DOHH2 (cell line): ENCODE data around the gene JOSD2.
A peak's percentile ranks its signal among the peaks of the same experiment; 100 is the strongest.

Experiments
- H3F3A ChIP-seq: fragments of 200-600 bp; sonication (generic), shearing (Covaris generic); 2 replicates; pipeline ENCODE4 v1.6.0; 2016; ENCODE audit warnings: antibody characterized with exemption, mild to moderate bottlenecking; ENCODE audit not compliant: control insufficient read depth, insufficient read depth
- H3K27ac ChIP-seq: fragments of 200-600 bp; sonication (generic); 2 replicates; pipeline ENCODE4 v1.5.1; 2014; ENCODE audit warnings: low read depth, mild to moderate bottlenecking, low read length, moderate library complexity
- H3K27me3 ChIP-seq: fragments of 200-600 bp; sonication (generic); 2 replicates; pipeline ENCODE4 v1.6.1; 2014; ENCODE audit warnings: mild to moderate bottlenecking, low read length, mixed read lengths; ENCODE audit not compliant: control insufficient read depth
- H3K36me3 ChIP-seq: fragments of 200-600 bp; sonication (generic); 2 replicates; pipeline ENCODE4 v1.6.1; 2014; ENCODE audit warnings: mild to moderate bottlenecking, low read length, moderate library complexity, mixed read lengths; ENCODE audit not compliant: control insufficient read depth
- H3K4me1 ChIP-seq: fragments of 200-600 bp; sonication (generic); 2 replicates; pipeline ENCODE4 v1.6.1; 2014; ENCODE audit warnings: mild to moderate bottlenecking, low read length, mixed read lengths; ENCODE audit not compliant: control insufficient read depth
- H3K4me2 ChIP-seq: fragments of 200-600 bp; sonication (generic); 2 replicates; pipeline ENCODE4 v1.6.0; 2014; ENCODE audit warnings: mild to moderate bottlenecking, low read length, moderate library complexity
- H3K4me3 ChIP-seq: fragments of 200-600 bp; sonication (generic); 2 replicates; pipeline ENCODE4 v1.5.1; 2014; ENCODE audit warnings: mild to moderate bottlenecking, low read length, mixed read lengths
- H3K79me2 ChIP-seq: fragments of 200-600 bp; sonication (generic); 2 replicates; pipeline ENCODE4 v1.6.1; 2014; ENCODE audit warnings: mild to moderate bottlenecking, low read length, mixed read lengths; ENCODE audit not compliant: control insufficient read depth
- H3K9me2 ChIP-seq: fragments of 200-600 bp; sonication (generic); replicated peaks from 2 replicates; pipeline ENCODE4 v1.6.1; 2014; ENCODE audit warnings: mild to moderate bottlenecking, low read length, mixed read lengths; ENCODE audit not compliant: control insufficient read depth
- H3K9me3 ChIP-seq: fragments of 200-600 bp; sonication (generic); 2 replicates; pipeline ENCODE4 v1.6.1; 2014; ENCODE audit warnings: antibody characterized with exemption, low read length, mixed read lengths; ENCODE audit not compliant: control insufficient read depth, insufficient read depth
- H4K20me1 ChIP-seq: fragments of 200-600 bp; sonication (generic); 2 replicates; pipeline ENCODE4 v1.6.0; 2014; ENCODE audit warnings: low read depth, mild to moderate bottlenecking, antibody characterized with exemption, low read length, moderate library complexity; ENCODE audit not compliant: control insufficient read depth, insufficient read depth
- EZH2phosphoT487 ChIP-seq: fragments of 200-600 bp; sonication (generic); IDR thresholded peaks from 2 replicates; pipeline ENCODE4 v1.6.1; 2017; ENCODE audit warnings: borderline replicate concordance, mild to moderate bottlenecking, antibody characterized with exemption, low read length, moderate library complexity, mixed read lengths
- TF ChIP-seq, protein P1 (sequence below): fragments of 200-600 bp; sonication (generic); IDR thresholded peaks from one replicate; pipeline ENCODE4 v1.5.1; 2014; ENCODE audit warnings: antibody characterized with exemption, mild to moderate bottlenecking, low read depth, low read length; ENCODE audit not compliant: poor library complexity, severe bottlenecking

The JOSD2 gene

GRCh38 chr19:50461066-50461875 lies 49.7 kb downstream of the JOSD2 start:
- H3F3A ChIP-seq, result peaks cover 14% of the 10 kb centered on the region
- no peaks in the 10 kb centered on the region for H3K9me3 ChIP-seq
- peaks cover 27% of the 10 kb centered on the region for H3K4me1 ChIP-seq
- H3K36me3 ChIP-seq, result peaks cover 35% of the 10 kb centered on the region
- peak overlapping the region; percentile 59 for H3K4me2 ChIP-seq
- H3K27ac ChIP-seq, result peak overlapping the region; percentile 87
- TF ChIP-seq, protein P1, sequence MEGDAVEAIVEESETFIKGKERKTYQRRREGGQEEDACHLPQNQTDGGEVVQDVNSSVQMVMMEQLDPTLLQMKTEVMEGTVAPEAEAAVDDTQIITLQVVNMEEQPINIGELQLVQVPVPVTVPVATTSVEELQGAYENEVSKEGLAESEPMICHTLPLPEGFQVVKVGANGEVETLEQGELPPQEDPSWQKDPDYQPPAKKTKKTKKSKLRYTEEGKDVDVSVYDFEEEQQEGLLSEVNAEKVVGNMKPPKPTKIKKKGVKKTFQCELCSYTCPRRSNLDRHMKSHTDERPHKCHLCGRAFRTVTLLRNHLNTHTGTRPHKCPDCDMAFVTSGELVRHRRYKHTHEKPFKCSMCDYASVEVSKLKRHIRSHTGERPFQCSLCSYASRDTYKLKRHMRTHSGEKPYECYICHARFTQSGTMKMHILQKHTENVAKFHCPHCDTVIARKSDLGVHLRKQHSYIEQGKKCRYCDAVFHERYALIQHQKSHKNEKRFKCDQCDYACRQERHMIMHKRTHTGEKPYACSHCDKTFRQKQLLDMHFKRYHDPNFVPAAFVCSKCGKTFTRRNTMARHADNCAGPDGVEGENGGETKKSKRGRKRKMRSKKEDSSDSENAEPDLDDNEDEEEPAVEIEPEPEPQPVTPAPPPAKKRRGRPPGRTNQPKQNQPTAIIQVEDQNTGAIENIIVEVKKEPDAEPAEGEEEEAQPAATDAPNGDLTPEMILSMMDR, result peak; percentile 90
- no peak for TF ChIP-seq EZH2phosphoT487
- H3K9me2 ChIP-seq, result no peaks in the 10 kb centered on the region
- H3K27me3 ChIP-seq, result no peaks in the 10 kb centered on the region
- H3K79me2 ChIP-seq, result no peaks in the 10 kb centered on the region
- H3K4me3 ChIP-seq, result peak overlapping the region; percentile 42
- H4K20me1 ChIP-seq, result no peaks in the 10 kb centered on the region

- no peaks in the 10 kb centered on the region for H4K20me1 ChIP-seq
- H3K27me3 ChIP-seq, result no peaks in the 10 kb centered on the region
- H3K4me3 ChIP-seq, result peak overlapping the region; percentile 42
- TF ChIP-seq EZH2phosphoT487, result no peak
- TF ChIP-seq, protein P1, result peak; percentile 60
- no peaks in the 10 kb centered on the region for H3K79me2 ChIP-seq
- peaks cover 27% of the 10 kb centered on the region for H3K4me1 ChIP-seq
- H3K4me2 ChIP-seq, result peak overlapping the region; percentile 59
- peaks cover 14% of the 10 kb centered on the region for H3F3A ChIP-seq
- no peaks in the 10 kb centered on the region for H3K9me2 ChIP-seq
- H3K36me3 ChIP-seq, result peaks cover 41% of the 10 kb centered on the region
- peak overlapping the region; percentile 87 for H3K27ac ChIP-seq
- no peaks in the 10 kb centered on the region for H3K9me3 ChIP-seq
These were observed 50.7 kb downstream of the JOSD2 start for GRCh38 chr19:50460161-50460765.

- Histone ChIP-seq H3K36me3 (peaks cover 48% of the 10 kb centered on the region), H3K4me3 (peak overlapping the region; percentile 42), H3K9me2 (no peaks in the 10 kb centered on the region), H4K20me1 (no peaks in the 10 kb centered on the region), H3K27ac (peak overlapping the region; percentile 87), H3K27me3 (no peaks in the 10 kb centered on the region), H3K79me2 (no peaks in the 10 kb centered on the region), H3K4me1 (peaks cover 27% of the 10 kb centered on the region), H3F3A (peaks cover 14% of the 10 kb centered on the region), H3K9me3 (no peaks in the 10 kb centered on the region), H3K4me2 (peak overlapping the region; percentile 59)
- no peak for TF ChIP-seq EZH2phosphoT487
- TF ChIP-seq, protein P1, result no peak
These were observed 51.4 kb downstream of the JOSD2 start for GRCh38 chr19:50459638-50460037.
